IPS DF 6.9 (cell line): ENCODE data around the gene TLCD1.

Source experiments
- DNase-seq: peaks from one replicate; pipeline ENCODE4 v3.0.0-alpha.2; 2013; ENCODE audit warnings: low read depth, low spot score
- H3K27ac ChIP-seq: one replicate; pipeline ENCODE4 v1.5.1; 2013; ENCODE audit warnings: low read length, control low read depth
- H3K27me3 ChIP-seq: 2 replicates; pipeline ENCODE4 v1.6.1; 2013; ENCODE audit warnings: mild to moderate bottlenecking, low read length; ENCODE audit not compliant: control insufficient read depth, insufficient read depth
- H3K36me3 ChIP-seq: 2 replicates; pipeline ENCODE4 v1.6.1; 2013; ENCODE audit warnings: low read length; ENCODE audit not compliant: control insufficient read depth, insufficient read depth
- H3K4me1 ChIP-seq: 2 replicates; pipeline ENCODE4 v1.6.1; 2013; ENCODE audit warnings: low read length; ENCODE audit not compliant: control insufficient read depth, insufficient read depth
- H3K4me3 ChIP-seq: 2 replicates; pipeline ENCODE4 v1.5.1; 2013; ENCODE audit warnings: mild to moderate bottlenecking, low read length
- H3K9me3 ChIP-seq: 2 replicates; pipeline ENCODE4 v1.6.1; 2013; ENCODE audit warnings: low read length, inconsistent platforms; ENCODE audit not compliant: control insufficient read depth, insufficient read depth
- WGBS: extraction: QIAGEN DNeasy Blood & Tissue Kit; methylation state at CpG from one replicate; pipeline ENCODE4 v1.1.7; 2013; ENCODE audit warnings: mixed read lengths, missing lambda C conversion rate; ENCODE audit not compliant: insufficient read length, insufficient coverage; 5-methylcytosine and 5-hydroxymethylcytosine counted together

The TLCD1 gene

GRCh38 chr17:28726226-28726626, at the start of gene TLCD1:
TSS of gene TLCD1 (minus strand) at chr17:28726233. CDS start at chr17:28726097, 136 bp downstream.
- Histone ChIP-seq H3K36me3 (peaks cover 25% of the 10 kb centered on the region; the same call in 1 of the 2 replicates), H3K4me3 (peak within 1 kb of the TSS; percentile 88), H3K27ac (no peak within 1 kb of the TSS), H3K9me3 (no peaks in the 10 kb centered on the region), H3K27me3 (no peaks in the 10 kb centered on the region), H3K4me1 (no peaks in the 10 kb centered on the region)
- DNase-seq = no peak
- WGBS = no CpG with 5 or more reads among the region's 49 CpGs

GRCh38 chr17:28774206-28774605, 48.2 kb upstream of the TLCD1 start:
- Histone ChIP-seq H3K36me3 (no peaks in the 10 kb centered on the region), H3K4me3 (no peak overlapping the region), H3K27me3 (no peaks in the 10 kb centered on the region), H3K9me3 (no peaks in the 10 kb centered on the region), H3K4me1 (no peaks in the 10 kb centered on the region), H3K27ac (no peak overlapping the region)
- no CpG with 5 or more reads among the region's 3 CpGs for WGBS
- DNase-seq = no peak

GRCh38 chr17:28773736-28774135, 47.7 kb upstream of the TLCD1 start:
- Histone ChIP-seq H3K36me3 (no peaks in the 10 kb centered on the region), H3K27ac (no peak overlapping the region), H3K4me1 (no peaks in the 10 kb centered on the region), H3K4me3 (no peak overlapping the region), H3K27me3 (no peaks in the 10 kb centered on the region), H3K9me3 (no peaks in the 10 kb centered on the region)
- no peak for DNase-seq
- no CpG with 5 or more reads among the region's 6 CpGs for WGBS

- Histone ChIP-seq H3K9me3 (no peaks in the 10 kb centered on the region), H3K27ac (no peak overlapping the region), H3K4me1 (peaks cover 1% of the 10 kb centered on the region; the same call in 1 of the 2 replicates), H3K36me3 (peaks cover 3% of the 10 kb centered on the region; the same call in 1 of the 2 replicates), H3K27me3 (no peaks in the 10 kb centered on the region), H3K4me3 (no peak overlapping the region)
- DNase-seq = no peak
- WGBS = no CpG with 5 or more reads among the region's 4 CpGs
Observed at GRCh38 chr17:28765038-28765437, 39.0 kb upstream of the TLCD1 start.

GRCh38 chr17:28763804-28764266, 37.8 kb upstream of the TLCD1 start:
- no CpG with 5 or more reads among the region's 5 CpGs for WGBS
- Histone ChIP-seq H3K27ac (no peak overlapping the region), H3K9me3 (no peaks in the 10 kb centered on the region)

GRCh38 chr17:28763137-28763799, 37.2 kb upstream of the TLCD1 start:
- no peaks in the 10 kb centered on the region for H3K27me3 ChIP-seq
- no CpG with 5 or more reads among the region's 1 CpG for WGBS
- peaks cover 1% of the 10 kb centered on the region for H3K4me1 ChIP-seq
- no peak for DNase-seq
- H3K4me3 ChIP-seq = no peak overlapping the region
- H3K36me3 ChIP-seq = peaks cover 17% of the 10 kb centered on the region
- H3K27ac ChIP-seq = no peak overlapping the region
- H3K9me3 ChIP-seq = no peaks in the 10 kb centered on the region

More at GRCh38 chr17:28763804-28764266, 37.8 kb upstream of the TLCD1 start:
- Histone ChIP-seq H3K27me3 (no peaks in the 10 kb centered on the region), H3K4me1 (peaks cover 1% of the 10 kb centered on the region; the same call in 1 of the 2 replicates), H3K36me3 (peaks cover 11% of the 10 kb centered on the region), H3K4me3 (no peak overlapping the region)
- no peak for DNase-seq

- DNase-seq = no peak
- H3K4me1 ChIP-seq = peaks cover 1% of the 10 kb centered on the region
- H3K4me3 ChIP-seq = no peak overlapping the region
- no peaks in the 10 kb centered on the region for H3K9me3 ChIP-seq
- H3K36me3 ChIP-seq = peaks cover 14% of the 10 kb centered on the region
- H3K27me3 ChIP-seq = no peaks in the 10 kb centered on the region
- WGBS = no CpG with 5 or more reads among the region's 9 CpGs
- peak overlapping the region; percentile 87 for H3K27ac ChIP-seq
Observed at GRCh38 chr17:28760601-28761562, 34.8 kb upstream of the TLCD1 start.

GRCh38 chr17:28759256-28759865, 33.3 kb upstream of the TLCD1 start:
- H3K9me3 ChIP-seq = no peaks in the 10 kb centered on the region
- peaks cover 14% of the 10 kb centered on the region for H3K36me3 ChIP-seq
- no peak overlapping the region for H3K4me3 ChIP-seq
- no peak for DNase-seq
- no peak overlapping the region for H3K27ac ChIP-seq
- no peaks in the 10 kb centered on the region for H3K27me3 ChIP-seq
- WGBS = no CpG with 5 or more reads among the region's 18 CpGs
- peaks cover 1% of the 10 kb centered on the region for H3K4me1 ChIP-seq

GRCh38 chr17:28758411-28759121, 32.5 kb upstream of the TLCD1 start:
- H3K36me3 ChIP-seq = peaks cover 14% of the 10 kb centered on the region
- H3K4me3 ChIP-seq = no peak overlapping the region; the same call in 1 of the 2 replicates
- no peaks in the 10 kb centered on the region for H3K27me3 ChIP-seq
- H3K9me3 ChIP-seq = no peaks in the 10 kb centered on the region
- no peak overlapping the region for H3K27ac ChIP-seq
- no CpG with 5 or more reads among the region's 32 CpGs for WGBS
- DNase-seq = no peak
- peaks cover 1% of the 10 kb centered on the region for H3K4me1 ChIP-seq
